Erythroblast (primary cell): ENCODE measurements around the gene CD248.

Source experiments
- GATA1 ChIP-seq: IDR thresholded peaks from 2 replicates; pipeline ENCODE4 v1.6.1; 2011; ENCODE audit warnings: low read depth, mild to moderate bottlenecking, control low read depth, low read length, moderate library complexity
- POLR2A ChIP-seq: IDR thresholded peaks from 2 replicates; pipeline ENCODE4 v1.6.1; 2011; ENCODE audit warnings: mild to moderate bottlenecking, low read length

DNA sequence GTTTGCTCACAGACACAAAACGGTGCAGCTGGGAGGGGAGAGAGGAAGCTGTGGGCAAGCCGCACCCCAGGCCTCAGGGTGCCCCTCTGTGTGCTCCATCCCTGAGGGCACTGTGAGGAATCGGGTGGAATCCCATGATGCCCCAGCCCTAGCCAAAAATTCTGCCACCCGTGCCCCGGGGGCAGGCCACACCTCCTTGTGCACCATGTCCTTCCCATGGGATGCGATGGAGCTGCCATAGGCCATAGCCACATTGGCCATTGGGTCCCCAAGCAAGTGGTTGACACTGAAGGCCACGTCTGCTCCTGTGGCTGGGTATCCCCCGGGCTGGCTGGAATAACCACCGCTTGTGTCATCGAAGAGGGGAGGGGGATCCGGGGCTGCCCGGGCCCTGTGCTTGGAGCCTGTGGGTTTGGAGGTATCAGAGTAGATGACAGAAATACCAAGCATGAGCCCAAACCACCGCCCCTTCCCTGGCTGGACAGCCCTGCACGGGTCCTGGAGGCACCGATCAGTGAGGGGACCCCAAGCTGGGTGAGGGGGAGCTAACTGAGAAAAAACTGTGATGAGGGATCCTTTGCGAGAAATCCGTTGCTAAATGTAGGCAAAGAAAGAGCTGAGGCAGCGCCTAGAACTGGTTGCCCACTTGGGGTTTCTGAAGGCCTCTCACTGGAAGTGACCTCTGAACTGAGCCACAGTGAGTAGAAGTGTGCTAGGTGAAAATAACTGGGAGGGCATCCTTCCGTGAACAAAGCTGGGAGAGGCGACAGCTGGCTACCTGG, 28.8 kb downstream of the CD248 start:
- TF ChIP-seq POLR2A (no peak), GATA1 (no peak)
